Astrocyte of the cerebellum (primary cell): ENCODE results near the gene SDHAF4.

Source experiments
- DNase-seq: peaks from one replicate; pipeline ENCODE4 v3.0.0-alpha.2; 2011; ENCODE audit warnings: low read depth
- H3K4me3 ChIP-seq: 2 replicates; pipeline ENCODE4 v1.5.1; 2011; ENCODE audit warnings: mild to moderate bottlenecking, low read depth, low read length, moderate library complexity
- CTCF ChIP-seq: IDR thresholded peaks from 2 replicates; pipeline ENCODE4 v1.5.1; 2012; ENCODE audit warnings: low read length, low read depth, moderate library complexity, mild to moderate bottlenecking; ENCODE audit errors: missing control alignments
- in situ Hi-C: cut with HindIII; loops from 2 replicates; pipeline ENCODE4 v1.10.0; 2017; ENCODE audit warnings: low sequenced_read_pairs

SDHAF4 gene

GRCh38 chr6:70636596-70636995 is 69.9 kb downstream of the SDHAF4 start:
- in situ Hi-C loops = no loop called here
- no peak for TF ChIP-seq CTCF
- no peak overlapping the region for H3K4me3 ChIP-seq
- DNase-seq = no peak

GRCh38 chr6:70638468-70638867 is 71.7 kb downstream of the SDHAF4 start:
- DNase-seq = no peak
- TF ChIP-seq CTCF = no peak
- no peak overlapping the region for H3K4me3 ChIP-seq
- in situ Hi-C loops = no loop called here
